GM18502 (cell line): Measurements from ENCODE around the gene CUTC.
"Not testable (repeated sequence)": the region's sequence is repeated elsewhere in the genome, so short reads cannot be mapped to it uniquely, and the experiment has no call there.

ENCODE experiments used
- ATAC-seq: cut with Tn5 transposase; IDR thresholded peaks from one replicate; pipeline ENCODE4 v1.9.1; 2021; ENCODE audit warnings: mild to moderate bottlenecking; ENCODE audit not compliant: unreplicated experiment, poor library complexity

CUTC gene

DNA sequence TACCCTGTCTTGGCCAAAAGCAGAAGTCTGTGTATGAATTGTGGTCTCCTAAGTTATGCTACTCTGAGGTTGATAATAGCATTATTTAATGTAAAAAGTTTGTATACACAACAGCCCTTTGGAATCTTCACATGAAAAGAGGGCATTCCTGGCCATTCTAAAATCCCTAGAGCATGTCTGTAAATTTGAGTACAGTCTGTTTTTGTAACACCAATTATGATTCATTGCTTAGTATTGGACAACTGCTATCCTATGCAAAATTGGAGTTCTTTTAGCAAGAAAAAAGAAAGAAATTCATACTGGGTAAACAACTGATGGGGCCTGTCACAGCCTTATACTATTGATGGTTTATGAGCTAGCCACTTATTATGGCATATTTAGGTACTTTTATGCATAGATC is 10.2 kb downstream of the CUTC start:
- no peak for ATAC-seq

DNA sequence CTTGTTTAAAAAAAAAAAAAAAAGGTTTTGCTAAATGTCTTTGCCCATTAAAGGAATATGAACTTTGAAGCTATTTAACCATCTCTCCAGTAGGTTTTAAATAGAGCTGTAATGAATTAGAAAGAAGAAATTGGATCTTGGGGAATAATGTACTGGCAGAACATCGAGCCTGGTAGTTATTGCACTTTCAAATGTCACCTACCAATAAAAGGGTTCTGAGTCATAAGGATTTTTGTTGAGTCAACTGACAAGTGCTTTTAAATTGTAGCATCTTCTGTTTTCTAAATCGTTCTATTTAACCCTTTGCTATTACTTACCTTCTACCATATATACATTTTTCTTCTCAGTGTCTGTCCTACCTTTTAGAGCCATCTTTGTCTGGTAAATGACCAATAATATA is 10.7 kb downstream of the CUTC start:
- ATAC-seq = no peak

- no peak for ATAC-seq
These were observed 11.8 kb downstream of the CUTC start for GRCh38 chr10:99743841-99744240.

DNA sequence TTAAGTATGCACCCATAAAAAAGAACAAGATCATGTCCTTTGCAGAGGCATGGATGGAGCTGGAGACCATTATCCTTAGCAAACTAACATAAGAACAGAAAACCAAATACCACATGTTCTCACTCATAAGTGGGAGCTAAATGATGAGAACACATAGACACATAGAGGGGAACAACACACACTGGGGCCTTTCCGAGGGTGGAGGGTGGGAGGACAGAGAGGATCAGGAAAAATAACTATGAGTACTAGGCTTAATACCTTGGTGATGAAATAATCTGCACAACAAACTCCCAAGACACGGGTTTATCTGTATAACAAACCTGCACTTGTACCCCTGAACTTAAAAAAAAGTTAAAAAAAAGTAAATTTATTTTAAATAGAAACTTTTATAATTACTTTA is 14.1 kb downstream of the CUTC start:
- not testable (repeated sequence) for ATAC-seq

- no peak for ATAC-seq
These were observed 16.9 kb downstream of the CUTC start for GRCh38 chr10:99748823-99749451.

- no peak for ATAC-seq
These were observed 18.6 kb downstream of the CUTC start for GRCh38 chr10:99750641-99751040.

GRCh38 chr10:99754670-99755069 is 22.6 kb downstream of the CUTC start:
- no peak for ATAC-seq

DNA sequence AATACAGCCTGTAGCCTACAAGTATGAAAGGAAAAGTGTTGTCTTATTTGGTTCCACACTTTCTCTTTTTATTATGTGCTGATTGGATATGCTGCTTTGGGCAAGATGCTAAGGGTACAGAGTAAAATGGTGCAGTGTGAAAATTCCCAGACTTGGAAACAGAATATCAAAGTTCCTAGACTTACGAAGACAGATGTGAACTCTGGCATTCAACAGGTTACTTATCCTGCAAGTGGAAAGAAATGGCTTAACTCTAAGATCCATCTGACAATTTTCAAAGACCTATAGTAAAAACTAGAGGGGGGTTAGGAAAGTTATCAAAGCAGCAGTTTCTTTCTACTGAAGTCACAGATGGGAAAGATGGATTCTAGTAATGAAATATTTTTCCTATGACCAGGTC is 24.1 kb downstream of the CUTC start:
- no peak for ATAC-seq

GRCh38 chr10:99758211-99758891 is 26.3 kb downstream of the CUTC start:
- no peak for ATAC-seq

DNA sequence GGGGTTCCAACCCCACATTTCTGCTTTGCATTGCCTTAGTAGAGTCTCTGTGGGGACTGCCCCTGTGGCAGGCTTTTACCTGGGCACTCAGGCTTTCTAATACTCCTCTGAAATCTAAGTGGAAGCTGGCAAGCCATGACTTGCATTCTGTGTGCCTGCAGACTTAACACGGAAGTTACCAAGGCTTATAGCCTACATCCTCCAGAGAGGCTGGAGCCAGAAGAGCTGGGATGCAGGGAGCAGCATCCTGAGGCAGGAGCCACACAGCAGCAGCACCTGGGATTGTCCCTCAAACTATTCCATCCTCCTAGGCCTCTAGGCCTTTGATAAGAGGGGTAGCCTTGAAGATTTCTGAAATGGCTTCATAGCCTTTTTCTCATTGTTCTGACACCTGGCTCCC is 28.3 kb downstream of the CUTC start:
- no peak for ATAC-seq

DNA sequence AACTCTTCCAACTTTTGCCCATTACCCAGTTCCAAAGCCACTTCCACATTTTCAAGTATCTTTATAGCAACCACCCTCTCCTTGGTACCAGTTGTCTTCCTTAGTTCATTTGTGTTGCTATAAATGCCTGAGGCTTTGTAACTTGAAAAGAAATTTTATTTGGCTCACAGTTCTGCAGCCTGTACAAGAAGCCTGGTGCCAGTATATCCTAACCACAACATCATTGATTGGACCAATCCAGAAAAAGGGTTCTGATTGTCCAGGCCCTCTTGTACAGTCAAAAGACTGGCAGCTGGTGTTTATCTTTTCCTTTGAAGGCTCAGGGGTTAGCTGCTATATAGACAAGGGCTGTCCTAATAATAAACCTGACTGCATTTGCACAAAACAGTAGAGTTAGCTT is 29.3 kb downstream of the CUTC start:
- ATAC-seq = no peak

- ATAC-seq = peak; percentile 14
These were observed 33.8 kb downstream of the CUTC start for GRCh38 chr10:99765672-99766301.

- ATAC-seq = peak; percentile 79
These were observed 34.3 kb downstream of the CUTC start for GRCh38 chr10:99766302-99766681.

DNA sequence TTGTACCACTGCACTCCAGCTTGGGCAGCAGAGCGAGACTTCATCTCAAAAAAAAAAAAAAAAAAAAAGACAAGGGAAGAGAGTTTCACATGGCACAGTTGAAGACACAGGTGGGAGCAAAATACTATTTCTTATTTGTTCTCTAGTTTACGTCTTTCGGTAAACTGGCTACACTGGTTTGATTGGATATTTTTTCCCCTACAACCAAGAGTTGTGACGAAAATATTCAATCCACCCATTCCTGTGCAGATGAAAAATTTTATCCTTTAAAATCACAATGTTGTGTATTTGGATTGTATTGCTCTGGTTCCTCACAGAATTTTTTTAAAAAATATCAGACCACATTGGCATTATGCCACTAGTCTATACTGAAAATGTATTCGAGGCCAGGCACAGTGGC is 35.9 kb downstream of the CUTC start:
- ATAC-seq = no peak

- ATAC-seq = no peak
These were observed 36.5 kb downstream of the CUTC start for GRCh38 chr10:99768556-99768955.

- ATAC-seq = no peak
These were observed 37.7 kb downstream of the CUTC start for GRCh38 chr10:99769706-99770105.

- ATAC-seq = no peak
These were observed 38.5 kb downstream of the CUTC start for GRCh38 chr10:99770408-99771045.

GRCh38 chr10:99775850-99776249 is 43.8 kb downstream of the CUTC start:
- no peak for ATAC-seq

DNA sequence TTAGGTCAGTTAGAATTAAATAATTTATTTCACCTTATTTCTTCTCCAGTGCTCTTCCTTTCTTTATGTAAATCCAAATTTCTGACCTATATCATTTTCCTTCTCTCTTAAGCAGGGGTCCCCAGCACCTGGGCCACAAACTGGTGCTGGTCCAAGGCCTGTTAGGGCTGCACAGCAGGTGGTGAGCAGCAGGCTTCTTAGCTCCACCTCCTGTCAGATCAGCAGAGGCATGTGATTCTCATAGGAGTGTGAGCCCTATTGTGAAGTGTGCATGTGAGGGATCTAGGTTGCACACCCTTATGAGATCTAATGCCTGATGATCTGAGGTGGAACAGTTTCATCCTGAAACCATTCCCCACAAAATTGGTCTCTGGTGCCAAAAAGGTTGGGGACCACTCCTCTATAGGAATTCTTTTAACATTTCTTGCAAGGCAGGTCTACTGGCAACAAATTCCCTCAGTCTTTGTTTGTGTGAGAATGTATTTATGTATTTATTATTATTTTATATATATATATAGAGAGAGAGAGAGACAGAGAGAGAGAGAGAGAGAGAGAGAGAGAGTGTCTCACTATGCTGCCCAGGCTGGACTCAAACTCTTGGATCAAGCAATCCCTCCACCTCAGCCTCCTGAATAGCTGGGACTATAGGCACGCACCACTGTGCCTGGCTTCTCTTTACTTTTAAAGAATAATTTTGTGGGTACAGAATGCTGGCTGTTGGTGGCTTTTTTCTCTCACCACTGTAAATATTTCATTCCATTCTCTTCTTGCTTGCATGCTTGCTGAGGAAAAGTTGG is 46.1 kb downstream of the CUTC start:
- no peak for ATAC-seq

DNA sequence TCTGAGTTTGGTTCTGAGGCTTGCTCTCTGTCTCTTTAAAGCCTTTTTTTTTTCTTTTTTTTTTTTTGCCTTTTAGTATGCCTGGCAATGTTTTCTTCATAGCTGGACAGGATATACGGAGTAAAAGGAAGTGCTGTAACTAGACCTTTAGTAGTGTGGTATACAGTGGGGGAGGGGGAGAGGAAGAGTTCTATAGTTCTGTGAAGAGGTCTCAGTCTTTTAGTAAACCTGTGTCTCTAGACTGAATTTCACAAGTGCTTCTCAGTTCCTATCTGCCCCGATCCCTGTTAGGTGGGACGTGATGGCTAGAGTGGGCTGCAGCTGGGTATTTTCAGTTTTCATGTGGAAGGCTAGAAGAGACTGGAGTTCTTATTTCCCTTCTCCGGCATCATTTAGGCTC is 47.3 kb downstream of the CUTC start:
- no peak for ATAC-seq
